HepG2 (cell line): ENCODE data around the gene PIGR. TPM values are rescaled to one million over a fixed set of nuclear protein-coding genes. Genes with fewer than 3 reads are reported as not detected.

Experiments
- ATAC-seq: fragments of 200-7000 bp; cut with Tn5 transposase; 3 replicates; pipeline ENCODE4 v1.9.1; 2020; ENCODE audit warnings: mild to moderate bottlenecking, moderate library complexity
- BruUV-seq: library from RNA; stranded (reverse); fragments of 400-500 nt; replicated peaks from 2 replicates; lab custom pipeline; 2021; lab: Mats Ljungman, UMichigan
- CTCF ChIA-PET: fragments of 300-600 bp; formaldehyde crosslinking; extraction: SDS; loops from one replicate; lab custom pipeline; 2021; ENCODE audit warnings: low total read pairs, inconsistent platforms, low intra/inter-chr PET ratio; lab: Yijun Ruan, JAX
- POLR2A ChIA-PET: fragments of 350-600 bp; sonication (Branson Sonifier 250); formaldehyde crosslinking; loops from one replicate; lab custom pipeline; 2020; ENCODE audit warnings: antibody characterized with exemption, inconsistent platforms; lab: Yijun Ruan, JAX
- DNase-seq: peaks from one replicate; pipeline ENCODE4 v3.0.0-alpha.2; 2015; ENCODE audit warnings: low spot score
- FAIRE-seq: peaks from 3 replicates; lab custom pipeline; 2011; peaks lifted over from hg19 to GRCh38; lab: Jason Lieb, UNC
- H2AFZ ChIP-seq: one replicate; pipeline ENCODE4 v1.6.1; 2011; ENCODE audit warnings: low read length, inconsistent platforms
- H3K27ac ChIP-seq: fragments of 300-600 bp; 3 replicates; pipeline ENCODE4 v1.8.0; 2011; ENCODE audit warnings: mixed run types, mild to moderate bottlenecking, mixed read lengths, low read length, inconsistent platforms; ENCODE audit not compliant: insufficient read depth; ENCODE audit errors: extremely low read length
- H3K27me3 ChIP-seq, 2 experiments: fragments of 200-600 bp in 1 of 2; 2 replicates in 1 of 2; 3 replicates in 1 of 2; pipeline versions ENCODE4 v1.6.0 to v1.8.0; 2011; ENCODE audit warnings: low read length in 2 of 2, mild to moderate bottlenecking in 2 of 2, moderate library complexity in 2 of 2, inconsistent platforms in 1 of 2; ENCODE audit not compliant: insufficient read depth in 2 of 2, control insufficient read depth in 1 of 2
- H3K36me3 ChIP-seq, 2 experiments: fragments of 200-600 bp in 1 of 2; replicated peaks in 1 of 2; 2 replicates in 1 of 2; 3 replicates in 1 of 2; pipeline versions ENCODE4 v1.5.1 to v1.8.0; 2011; ENCODE audit warnings: low read length in 2 of 2, inconsistent platforms in 1 of 2; ENCODE audit not compliant: insufficient read depth in 2 of 2, control insufficient read depth in 1 of 2
- H3K4me1 ChIP-seq: 2 replicates; pipeline ENCODE4 v1.5.1; 2012; ENCODE audit warnings: low read length, inconsistent platforms; ENCODE audit not compliant: insufficient read depth
- H3K4me2 ChIP-seq: 2 replicates; pipeline ENCODE4 v1.6.0; 2011; ENCODE audit warnings: low read depth, low read length, inconsistent platforms
- H3K4me3 ChIP-seq, 3 experiments: fragments of 200-600 bp in 1 of 3; sonication (generic), shearing (Covaris generic) in 1 of 3; replicated peaks in 1 of 3; 2 replicates each; pipeline ENCODE4 v1.5.1; 2011 to 2016; ENCODE audit warnings: low read length in 3 of 3, inconsistent platforms in 2 of 3, low read depth in 2 of 3, mild to moderate bottlenecking in 2 of 3, control low read depth in 1 of 3, mixed read lengths in 1 of 3; ENCODE audit not compliant: insufficient read depth in 1 of 3
- H3K79me2 ChIP-seq: one replicate; pipeline ENCODE4 v1.6.1; 2011; ENCODE audit warnings: low read length, inconsistent platforms; ENCODE audit not compliant: insufficient read depth
- H3K9ac ChIP-seq: 2 replicates; pipeline ENCODE4 v1.6.0; 2011; ENCODE audit warnings: mild to moderate bottlenecking, low read depth, low read length, inconsistent platforms; ENCODE audit not compliant: insufficient read depth
- H3K9me3 ChIP-seq: 2 replicates; pipeline ENCODE4 v1.5.1; 2012; ENCODE audit warnings: mild to moderate bottlenecking, low read length
- H4K20me1 ChIP-seq: 2 replicates; pipeline ENCODE4 v1.6.0; 2011; ENCODE audit warnings: inconsistent platforms, mild to moderate bottlenecking, low read length, moderate library complexity; ENCODE audit not compliant: insufficient read depth
- AHR ChIP-seq: IDR thresholded peaks from 2 replicates; pipeline ENCODE4 v1.6.1; 2018; ENCODE audit warnings: missing genetic modification reagents, missing compliant biosample characterization
- ASH2L ChIP-seq: fragments of 300-600, 200-600 bp; sonication (generic); IDR thresholded peaks from 2 replicates; pipeline ENCODE4 v1.7.0; 2017; ENCODE audit warnings: low read depth, mild to moderate bottlenecking, moderate library complexity, mixed read lengths, low read length; ENCODE audit not compliant: insufficient read length
- DZIP1 ChIP-seq: sonication (generic); formaldehyde crosslinking; IDR thresholded peaks from 2 replicates; pipeline ENCODE4 v1.5.0; 2020; ENCODE audit warnings: mild to moderate bottlenecking, missing genetic modification reagents
- FOXO4 ChIP-seq: sonication (generic); formaldehyde crosslinking; conservative IDR thresholded peaks from 2 replicates; pipeline ENCODE4 v1.8.1; 2023; ENCODE audit warnings: missing genetic modification reagents
- GTF2F1 ChIP-seq: fragments of 150-350 bp; IDR thresholded peaks from 2 replicates; pipeline ENCODE4 v1.6.1; 2014; ENCODE audit warnings: low read length
- HNRNPLL ChIP-seq: fragments of 200-400 bp; formaldehyde crosslinking; IDR thresholded peaks from 2 replicates; pipeline ENCODE4 v1.6.1; 2017; ENCODE audit warnings: mild to moderate bottlenecking, low read depth, low read length; ENCODE audit not compliant: poor library complexity, severe bottlenecking
- IRF9 ChIP-seq: sonication (generic); formaldehyde crosslinking; IDR thresholded peaks from 2 replicates; pipeline ENCODE4 v1.8.0; 2022; ENCODE audit warnings: missing genetic modification reagents, mild to moderate bottlenecking, borderline replicate concordance
- MAX ChIP-seq: IDR thresholded peaks from 2 replicates; pipeline ENCODE4 v1.6.1; 2012; ENCODE audit warnings: inconsistent platforms
- TARDBP ChIP-seq: sonication (generic); formaldehyde crosslinking; IDR thresholded peaks from 2 replicates; pipeline ENCODE4 v1.8.0; 2022; ENCODE audit warnings: mild to moderate bottlenecking, missing genetic modification reagents
- THYN1 ChIP-seq: sonication (generic); formaldehyde crosslinking; IDR thresholded peaks from 2 replicates; pipeline ENCODE4 v1.8.1; 2023; ENCODE audit warnings: low read depth, mild to moderate bottlenecking, moderate library complexity, missing genetic modification reagents, borderline replicate concordance
- ZMAT5 ChIP-seq: sonication (generic); formaldehyde crosslinking; IDR thresholded peaks from 2 replicates; pipeline ENCODE4 v1.5.0; 2020; ENCODE audit warnings: mild to moderate bottlenecking, low read depth, missing genetic modification reagents, borderline replicate concordance
- ZMYM4 ChIP-seq: sonication (generic); formaldehyde crosslinking; IDR thresholded peaks from 2 replicates; pipeline ENCODE4 v1.8.1; 2023; ENCODE audit warnings: mild to moderate bottlenecking, missing genetic modification reagents
- ZNF24 ChIP-seq: fragments of 450-650 bp; IDR thresholded peaks from 2 replicates; pipeline ENCODE4 v1.6.1; 2017; ENCODE audit warnings: antibody characterized with exemption, mild to moderate bottlenecking
- ZNF253 ChIP-seq: sonication (generic); formaldehyde crosslinking; IDR thresholded peaks from 2 replicates; pipeline ENCODE4 v1.8.0; 2022; ENCODE audit warnings: mild to moderate bottlenecking, missing genetic modification reagents, borderline replicate concordance
- ZNF282 ChIP-seq: fragments of 450-650 bp; IDR thresholded peaks from 2 replicates; pipeline ENCODE4 v1.6.1; 2018; ENCODE audit not compliant: partially characterized antibody
- ZNF3 ChIP-seq: IDR thresholded peaks from 2 replicates; pipeline ENCODE4 v1.7.0; 2017; ENCODE audit warnings: inconsistent platforms
- ZNF331 ChIP-seq: sonication (generic); formaldehyde crosslinking; IDR thresholded peaks from 2 replicates; pipeline ENCODE4 v1.4.0; 2020; ENCODE audit warnings: missing genetic modification reagents
- ZNF749 ChIP-seq: sonication (generic); formaldehyde crosslinking; IDR thresholded peaks from 2 replicates; pipeline ENCODE4 v1.8.0; 2022; ENCODE audit warnings: mild to moderate bottlenecking, missing genetic modification reagents, moderate library complexity, borderline replicate concordance
- WGBS: methylation state at CpG from one replicate; pipeline ENCODE4 v1.1.6; 2017; ENCODE audit warnings: low lambda C conversion rate; 5-methylcytosine and 5-hydroxymethylcytosine counted together
- in situ Hi-C: cut with HindIII; loops from 2 replicates; pipeline ENCODE4 v1.10.0; 2017; ENCODE audit warnings: low pct_unique_long_range_greater_than_20kb; ENCODE audit not compliant: extremely low pct_ligation_motif_present
- intact Hi-C: fragments of 100-400 bp; cut with micrococcal nuclease; formaldehyde crosslinking; loops from one replicate; pipeline ENCODE4 v1.10.0; 2022; ENCODE audit not compliant: unreplicated experiment
- polyA plus RNA-seq, 8 experiments: library from polyadenylated mRNA; depleted of rRNA in 3 of 8; stranded (reverse) in 7 of 8; unstranded in 1 of 8; fragments of >200 nt; fragmentation: Illumina TruSeq in 4 of 8; extraction: Trizol in 4 of 8; gene quantifications; 2 replicates each; pipeline versions ENCODE4 v1.2.1 to v1.2.3, GENCODE V29; 2011 to 2016; ENCODE audit warnings: low read depth in 4 of 8, missing spikeins in 1 of 8, mixed read lengths in 1 of 8; ENCODE audit not compliant: insufficient read depth in 1 of 8
- total RNA-seq, 5 experiments: library from RNA; depleted of rRNA; stranded (reverse); fragments of >200 nt; fragmentation: Illumina TruSeq; extraction: Trizol; gene quantifications; 2 replicates each; pipeline ENCODE4 v1.2.3, GENCODE V29; 2016; ENCODE audit warnings: low read depth in 1 of 5

Gene PIGR
- total and polyA plus RNA-seq, 2 of the 13 experiments (the other 11 are each of a cell fraction or from before 2014, with no cell fraction given): not detected

DNA sequence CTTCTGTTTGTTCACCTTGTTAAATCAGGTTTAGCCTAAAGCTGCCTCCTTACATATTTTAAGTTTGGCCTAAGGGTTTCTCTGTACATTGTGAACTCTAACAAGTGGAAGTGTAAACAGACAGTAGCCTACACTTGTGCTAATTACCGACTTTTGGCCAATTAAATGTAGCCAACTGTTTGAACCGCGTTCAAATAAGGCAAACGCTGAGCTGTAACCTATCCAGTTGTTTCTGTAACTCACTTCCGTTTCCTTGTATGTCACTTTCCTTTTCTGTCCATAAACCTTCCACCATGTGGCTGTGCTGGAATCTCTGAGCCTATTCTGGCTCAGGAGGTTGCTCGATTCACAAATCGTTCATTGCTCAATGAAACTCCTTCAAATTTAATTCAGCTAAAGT is 32.0 kb upstream of the PIGR start:
- intact Hi-C loops: loop anchor here (2.0 kb wide), 1 partner anchor 43 kb away; no protein-coding TSS in a partner anchor
- 51% methylated on average over 7 of the region's 7 CpGs for WGBS
- no peak for ATAC-seq
- in situ Hi-C loops: no loop called here
- no peak overlapping the region for H3K9ac ChIP-seq
- no peaks in the 10 kb centered on the region for H3K9me3 ChIP-seq
- DNase-seq: no peak
- BruUV-seq: no TSS peak
- no peak overlapping the region for H2AFZ ChIP-seq
- H3K4me2 ChIP-seq: no peak overlapping the region
- ChIA-PET POLR2A (no interaction called here), CTCF (interaction anchor here (1.0 to 5.5 kb wide), 2 partner anchors 42 to 521 kb away, joined by 3 to 87 read pairs; no protein-coding TSS in a partner anchor)
- H4K20me1 ChIP-seq: no peaks in the 10 kb centered on the region
- FAIRE-seq: no peak
- peaks cover 0 to 13% of the 10 kb centered on the region in 2 experiments; a peak in 3 of 5 replicates for H3K27me3 ChIP-seq
- H3K27ac ChIP-seq: no peak overlapping the region
- no peaks in the 10 kb centered on the region for H3K36me3 ChIP-seq
- no peaks in the 10 kb centered on the region for H3K4me1 ChIP-seq
- TF ChIP-seq FOXO4: no peak
- TF ChIP-seq ZNF282: no peak
- no peak for TF ChIP-seq AHR
- TF ChIP-seq ASH2L: no peak
- TF ChIP-seq ZNF331 (CRISPR knock-in tag): no peak
- no peak for TF ChIP-seq ZNF749 (CRISPR knock-in tag)
- TF ChIP-seq TARDBP: no peak
- TF ChIP-seq ZNF24: no peak
- no peak for TF ChIP-seq MAX
- no peak for TF ChIP-seq IRF9 (CRISPR knock-in tag)
- no peak for TF ChIP-seq DZIP1
- no peak for TF ChIP-seq THYN1 (CRISPR knock-in tag)
- no peak for TF ChIP-seq ZMAT5 (CRISPR knock-in tag)
- no peak for TF ChIP-seq HNRNPLL
- TF ChIP-seq GTF2F1: no peak
- TF ChIP-seq ZNF253: no peak
- TF ChIP-seq ZMYM4 (CRISPR knock-in tag): no peak
- no peak for TF ChIP-seq ZNF3 (CRISPR knock-in tag)
- no peaks in the 10 kb centered on the region for H3K79me2 ChIP-seq
- no peak overlapping the region for H3K4me3 ChIP-seq
